OCI-LY3 (cell line): ENCODE measurements around the gene PDGFC.

ENCODE experiments used
- EZH2phosphoT487 ChIP-seq: fragments of 200-600 bp; shearing (Covaris generic); IDR thresholded peaks from 2 replicates; pipeline ENCODE4 v1.6.1; 2018; ENCODE audit warnings: antibody characterized with exemption, mixed run types, low read depth
- TF ChIP-seq, protein P1 (sequence below): fragments of 200-600, 300-600 bp; sonication (generic); IDR thresholded peaks from 2 replicates; pipeline ENCODE4 v1.5.1; 2014; ENCODE audit warnings: antibody characterized with exemption, low read length, low read depth

DNA sequence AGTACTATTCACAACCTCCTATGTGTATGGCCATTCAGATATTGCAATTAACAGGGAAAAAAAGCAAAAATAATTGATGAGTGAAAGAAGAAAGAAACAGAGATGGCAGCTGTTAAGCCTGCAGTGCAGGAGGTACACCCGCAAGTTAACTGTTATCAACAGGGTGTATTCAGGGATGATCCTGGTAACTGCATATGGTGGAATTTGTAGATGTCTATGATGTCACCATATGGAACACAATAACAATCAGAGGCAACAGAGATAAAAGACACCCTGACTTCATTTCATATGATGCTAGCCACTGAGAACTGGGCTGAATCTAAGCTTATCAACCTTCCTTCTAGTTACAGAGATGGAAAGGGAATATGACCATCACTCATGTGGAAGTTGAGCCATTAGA is 96.5 kb downstream of the PDGFC start:
- TF ChIP-seq, protein P1, sequence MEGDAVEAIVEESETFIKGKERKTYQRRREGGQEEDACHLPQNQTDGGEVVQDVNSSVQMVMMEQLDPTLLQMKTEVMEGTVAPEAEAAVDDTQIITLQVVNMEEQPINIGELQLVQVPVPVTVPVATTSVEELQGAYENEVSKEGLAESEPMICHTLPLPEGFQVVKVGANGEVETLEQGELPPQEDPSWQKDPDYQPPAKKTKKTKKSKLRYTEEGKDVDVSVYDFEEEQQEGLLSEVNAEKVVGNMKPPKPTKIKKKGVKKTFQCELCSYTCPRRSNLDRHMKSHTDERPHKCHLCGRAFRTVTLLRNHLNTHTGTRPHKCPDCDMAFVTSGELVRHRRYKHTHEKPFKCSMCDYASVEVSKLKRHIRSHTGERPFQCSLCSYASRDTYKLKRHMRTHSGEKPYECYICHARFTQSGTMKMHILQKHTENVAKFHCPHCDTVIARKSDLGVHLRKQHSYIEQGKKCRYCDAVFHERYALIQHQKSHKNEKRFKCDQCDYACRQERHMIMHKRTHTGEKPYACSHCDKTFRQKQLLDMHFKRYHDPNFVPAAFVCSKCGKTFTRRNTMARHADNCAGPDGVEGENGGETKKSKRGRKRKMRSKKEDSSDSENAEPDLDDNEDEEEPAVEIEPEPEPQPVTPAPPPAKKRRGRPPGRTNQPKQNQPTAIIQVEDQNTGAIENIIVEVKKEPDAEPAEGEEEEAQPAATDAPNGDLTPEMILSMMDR: no peak
- no peak for TF ChIP-seq EZH2phosphoT487
